ENCODE measurements around the gene PTCD2. TPM values are rescaled to one million over a fixed set of nuclear protein-coding genes. Genes with fewer than 3 reads are reported as not detected.
"Not testable (repeated sequence)": the region's sequence is repeated elsewhere in the genome, so short reads cannot be mapped to it uniquely, and the experiment has no call there.

PTCD2 gene
- total RNA-seq, 3 donors from 2014 or later: 11.6 to 14.1 (median 13.3) TPM

DNA sequence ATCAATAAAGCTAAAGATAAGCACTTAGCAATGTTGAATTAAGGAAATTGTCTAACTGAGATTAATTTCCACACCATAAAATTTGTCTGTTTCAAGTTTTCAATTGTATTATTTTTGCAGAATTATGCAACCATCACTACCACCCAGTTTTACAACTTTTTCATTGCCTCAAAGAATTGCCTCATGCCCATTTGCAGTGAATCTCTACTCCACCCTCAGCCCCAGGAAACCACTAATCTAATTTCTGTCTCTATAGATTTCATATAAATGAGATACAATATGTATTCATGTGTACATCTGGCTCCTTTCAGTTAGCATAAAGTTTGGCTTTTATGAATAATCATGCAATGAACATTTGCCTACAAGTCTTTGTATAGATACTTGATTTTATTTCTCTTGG lies 72.9 kb downstream of the PTCD2 start:
- H3K4me1 Mint-ChIP-seq (ENCODE audit: low read depth): no peaks in the 10 kb centered on the region
- no peaks in the 10 kb centered on the region for H3K9me3 Mint-ChIP-seq
- DNase-seq (no peak), ATAC-seq (no peak)
- no peak overlapping the region for H3K4me3 Mint-ChIP-seq
- H3K36me3 Mint-ChIP-seq (ENCODE audit: insufficient read depth): no peaks in the 10 kb centered on the region
- H3K27me3 Mint-ChIP-seq (ENCODE audit: low read depth): peaks cover 13% of the 10 kb centered on the region

DNA sequence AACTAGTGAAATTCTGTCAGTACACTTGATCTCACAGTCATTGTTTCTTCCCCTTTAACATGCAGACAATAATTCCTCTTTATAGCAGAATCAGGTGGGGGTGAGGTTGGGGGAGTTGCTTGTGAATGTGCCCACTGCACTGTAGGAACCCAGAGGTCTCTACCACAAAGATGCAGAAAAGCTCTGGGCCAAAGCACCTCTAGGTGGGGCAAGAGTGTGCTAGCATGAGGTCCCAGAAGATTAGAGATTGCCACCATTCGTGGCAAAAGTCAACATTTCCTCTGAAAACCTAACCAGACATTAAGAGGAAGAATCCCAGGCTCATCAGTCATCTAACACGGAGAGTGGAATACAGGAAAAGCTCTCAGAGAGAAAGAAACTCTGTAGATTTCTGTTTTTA lies 74.5 kb downstream of the PTCD2 start:
- Mint-ChIP-seq H3K4me1 (ENCODE audit: low read depth) (no peaks in the 10 kb centered on the region), H3K27me3 (ENCODE audit: low read depth) (peaks cover 17% of the 10 kb centered on the region), H3K36me3 (ENCODE audit: insufficient read depth) (no peaks in the 10 kb centered on the region), H3K9me3 (no peaks in the 10 kb centered on the region), H3K4me3 (no peak overlapping the region)
- ATAC-seq: no peak
- no peak for DNase-seq

DNA sequence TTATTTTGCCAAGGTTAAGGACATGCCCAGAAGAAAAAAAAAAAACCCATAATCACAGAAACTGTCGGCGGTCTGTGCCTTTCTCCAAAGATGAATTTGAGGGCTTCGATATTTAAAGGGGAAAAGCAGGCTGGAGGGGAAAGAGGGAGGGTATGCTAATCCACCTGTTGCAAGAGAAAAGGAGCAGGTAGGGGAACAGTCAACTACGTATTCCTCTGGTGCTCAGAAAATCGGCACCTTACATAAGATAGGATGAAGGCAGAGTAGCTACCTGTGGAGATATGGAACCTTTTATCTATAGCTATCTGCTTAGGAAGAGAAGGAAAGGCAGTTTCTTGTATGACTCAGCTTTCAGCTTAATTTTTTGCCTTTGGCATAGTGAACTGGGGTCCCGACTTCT lies 77.7 kb downstream of the PTCD2 start:
- no peak for DNase-seq
- Mint-ChIP-seq H3K27me3 (ENCODE audit: low read depth) (peaks cover 11% of the 10 kb centered on the region), H3K9me3 (peaks cover 15% of the 10 kb centered on the region), H3K4me1 (ENCODE audit: low read depth) (no peaks in the 10 kb centered on the region), H3K36me3 (ENCODE audit: insufficient read depth) (no peaks in the 10 kb centered on the region), H3K4me3 (no peak overlapping the region)
- no peak for ATAC-seq

DNA sequence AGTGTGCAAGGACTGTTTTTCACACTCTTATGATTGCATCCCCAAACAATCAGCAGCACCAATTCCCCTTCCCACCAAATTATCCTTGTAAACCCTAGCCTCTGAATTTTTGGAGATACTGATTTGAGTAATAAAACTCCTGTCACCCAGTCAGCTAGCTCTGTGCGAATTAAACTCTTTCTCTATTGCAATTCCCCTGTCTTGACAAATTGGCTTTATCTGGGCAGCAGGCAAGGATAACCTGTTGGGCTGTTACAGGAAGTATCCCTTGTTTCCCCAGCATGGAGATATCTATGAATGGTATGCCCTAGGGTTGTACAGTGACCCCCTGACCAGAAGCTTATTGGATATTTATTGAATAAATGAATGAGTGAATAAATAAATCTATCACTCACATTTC lies 80.8 kb downstream of the PTCD2 start:
- no peaks in the 10 kb centered on the region for H3K4me1 Mint-ChIP-seq (ENCODE audit: low read depth)
- peaks cover 13% of the 10 kb centered on the region for H3K27me3 Mint-ChIP-seq (ENCODE audit: low read depth)
- H3K36me3 Mint-ChIP-seq (ENCODE audit: insufficient read depth): peaks cover 1% of the 10 kb centered on the region
- H3K4me3 Mint-ChIP-seq: no peak overlapping the region
- no peak for DNase-seq
- ATAC-seq: no peak
- H3K9me3 Mint-ChIP-seq: peaks cover 15% of the 10 kb centered on the region

DNA sequence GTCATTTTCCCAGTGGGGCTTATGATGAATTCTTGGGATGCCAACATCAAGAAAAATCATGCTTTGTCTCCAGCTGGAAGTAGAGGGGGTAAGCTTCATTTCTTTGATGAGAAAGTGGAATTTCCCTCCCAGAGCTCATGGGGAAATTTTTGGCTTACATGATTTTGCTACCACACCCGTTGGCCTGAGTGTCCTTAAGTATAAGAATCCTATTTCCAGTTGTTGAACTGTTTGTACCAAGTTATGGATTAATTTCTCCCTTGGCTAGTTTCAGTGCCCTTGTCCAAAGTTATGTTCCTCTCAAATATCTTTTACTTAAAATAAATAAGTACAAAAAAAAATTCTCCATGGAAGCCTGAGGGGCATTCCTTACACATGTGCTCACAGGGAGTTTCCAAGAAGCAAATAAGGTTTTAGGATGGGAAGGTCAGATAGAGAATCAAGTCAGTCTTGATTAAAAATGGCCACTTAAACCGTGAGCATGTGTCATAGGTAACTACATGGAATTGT lies 82.3 kb downstream of the PTCD2 start:
- ATAC-seq (no peak), DNase-seq (no peak)
- Mint-ChIP-seq H3K4me1 (ENCODE audit: low read depth) (no peaks in the 10 kb centered on the region), H3K27me3 (ENCODE audit: low read depth) (peaks cover 11% of the 10 kb centered on the region), H3K4me3 (no peak overlapping the region), H3K36me3 (ENCODE audit: insufficient read depth) (peaks cover 1% of the 10 kb centered on the region), H3K9me3 (peaks cover 15% of the 10 kb centered on the region)

DNA sequence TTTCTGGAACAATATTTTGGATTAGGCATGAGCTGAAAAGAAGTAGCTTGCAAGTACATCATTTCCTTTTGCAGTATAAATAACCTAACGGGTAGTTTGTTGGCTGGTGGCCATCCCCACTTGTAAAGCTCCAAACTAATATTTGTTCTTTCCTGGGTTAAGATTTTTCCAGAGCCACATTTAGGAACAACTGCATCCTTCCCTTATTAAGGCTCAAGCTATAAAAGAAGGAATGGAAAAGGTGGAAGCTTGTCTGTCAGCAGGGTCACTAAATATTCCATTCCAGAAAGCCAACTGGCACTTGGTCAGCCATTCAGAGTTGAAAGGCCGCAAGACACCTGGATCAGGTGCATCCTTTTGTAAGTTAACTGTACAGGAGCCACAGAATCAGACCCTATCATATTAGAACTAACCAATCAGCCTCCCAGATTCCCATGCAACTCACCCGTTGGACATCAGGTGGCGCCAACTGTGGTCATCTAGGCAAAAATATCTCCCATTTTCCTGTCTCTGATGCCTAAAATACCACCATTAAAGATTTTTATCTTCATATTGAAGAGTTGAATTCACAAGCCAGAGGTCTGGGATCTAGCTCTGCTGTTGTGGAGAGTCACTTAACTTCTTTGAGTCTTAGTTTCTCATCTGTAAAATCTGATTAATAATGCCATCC lies 82.9 kb downstream of the PTCD2 start:
- no peak for DNase-seq
- no peak for ATAC-seq
- H3K4me3 Mint-ChIP-seq: no peak overlapping the region
- peaks cover 1% of the 10 kb centered on the region for H3K36me3 Mint-ChIP-seq (ENCODE audit: insufficient read depth)
- H3K27me3 Mint-ChIP-seq (ENCODE audit: low read depth): peaks cover 11% of the 10 kb centered on the region
- peaks cover 15% of the 10 kb centered on the region for H3K9me3 Mint-ChIP-seq
- H3K4me1 Mint-ChIP-seq (ENCODE audit: low read depth): no peaks in the 10 kb centered on the region

DNA sequence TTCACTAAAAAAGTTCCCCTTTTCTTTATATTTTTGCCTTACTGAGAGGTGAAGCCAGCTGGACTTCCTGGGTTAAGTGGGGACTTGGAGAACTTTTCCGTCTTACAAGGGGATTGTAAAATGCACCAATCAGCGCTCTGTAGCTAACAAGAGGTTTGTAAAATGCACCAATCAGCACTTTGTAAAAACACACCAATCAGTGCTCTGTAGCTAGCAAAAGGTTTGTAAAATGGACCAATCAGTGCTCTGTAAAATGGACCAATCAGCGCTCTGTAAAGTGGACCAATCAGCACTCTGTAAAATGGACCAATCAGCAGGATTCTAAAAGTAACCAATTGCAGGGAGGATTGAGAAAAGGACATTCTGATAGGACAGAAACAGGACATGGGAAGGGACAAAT lies 84.6 kb downstream of the PTCD2 start:
- not testable (repeated sequence) for H3K4me1 Mint-ChIP-seq (ENCODE audit: low read depth); H3K36me3 Mint-ChIP-seq (ENCODE audit: insufficient read depth); ATAC-seq; H3K27me3 Mint-ChIP-seq (ENCODE audit: low read depth); DNase-seq; H3K4me3 Mint-ChIP-seq
- H3K9me3 Mint-ChIP-seq: peaks cover 15% of the 10 kb centered on the region

DNA sequence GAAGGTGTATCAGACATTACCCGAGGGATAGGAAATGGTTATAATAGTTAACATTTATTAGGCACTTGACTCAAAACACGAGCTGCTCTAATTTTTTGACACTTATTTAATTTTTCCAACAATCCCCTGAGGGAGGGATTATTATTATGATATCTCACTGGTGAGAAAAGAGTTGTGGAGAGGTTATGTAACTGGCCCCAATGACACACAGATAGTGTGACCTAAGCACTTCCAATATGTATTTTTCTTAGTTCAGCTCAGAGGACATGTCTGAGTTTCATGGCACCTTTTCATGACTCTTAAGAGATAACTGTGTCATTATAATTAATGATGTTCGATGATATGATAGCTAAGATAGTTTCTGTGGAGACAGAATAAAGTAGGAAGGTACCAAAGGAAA lies 86.9 kb downstream of the PTCD2 start:
- Mint-ChIP-seq H3K27me3 (ENCODE audit: low read depth) (peaks cover 3% of the 10 kb centered on the region), H3K9me3 (peaks cover 3% of the 10 kb centered on the region), H3K4me1 (ENCODE audit: low read depth) (no peaks in the 10 kb centered on the region), H3K4me3 (no peak overlapping the region), H3K36me3 (ENCODE audit: insufficient read depth) (peaks cover 1% of the 10 kb centered on the region)
- no peak for ATAC-seq
- no peak for DNase-seq

DNA sequence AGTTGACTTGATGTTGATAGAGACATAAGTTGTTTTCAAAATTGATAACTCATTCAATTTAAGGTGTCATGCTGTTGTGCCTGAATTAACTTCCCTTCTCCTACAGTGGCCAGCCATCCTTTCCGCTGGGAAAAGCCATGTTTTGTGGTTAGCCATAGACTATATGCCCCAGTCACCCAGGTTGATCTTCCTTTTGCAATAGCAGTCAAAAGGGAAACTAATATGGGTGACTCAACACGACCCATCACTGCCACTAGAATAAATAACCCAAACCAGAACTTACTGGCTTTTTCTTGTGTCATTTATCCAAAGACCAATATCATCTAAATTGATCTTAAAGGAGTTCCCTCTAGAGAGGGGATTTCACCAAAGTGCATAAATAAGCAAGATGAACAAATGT lies 87.4 kb downstream of the PTCD2 start:
- Mint-ChIP-seq H3K27me3 (ENCODE audit: low read depth) (peaks cover 3% of the 10 kb centered on the region), H3K9me3 (no peaks in the 10 kb centered on the region), H3K4me1 (ENCODE audit: low read depth) (no peaks in the 10 kb centered on the region), H3K36me3 (ENCODE audit: insufficient read depth) (peaks cover 1% of the 10 kb centered on the region), H3K4me3 (no peak overlapping the region)
- DNase-seq (no peak), ATAC-seq (no peak)

DNA sequence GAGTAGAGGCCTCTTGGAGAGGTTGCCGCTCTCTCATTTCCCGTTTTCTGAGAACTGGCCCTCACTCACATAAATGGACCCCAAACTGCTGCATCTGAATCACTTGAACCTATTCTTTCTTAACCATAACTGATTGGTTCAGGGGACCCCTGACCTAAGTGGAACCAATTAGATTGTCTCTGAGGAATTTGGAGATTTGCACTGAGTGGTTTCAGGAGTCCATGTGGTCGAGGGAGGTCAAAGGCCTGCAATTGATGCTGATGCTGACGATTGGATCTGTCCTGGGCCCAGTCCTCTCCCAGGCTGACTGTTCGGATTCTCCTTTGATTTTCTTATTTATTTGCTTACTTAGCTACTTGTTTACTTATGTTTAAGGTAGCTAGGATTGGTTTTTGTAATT lies 88.0 kb downstream of the PTCD2 start:
- H3K4me1 Mint-ChIP-seq (ENCODE audit: low read depth): no peaks in the 10 kb centered on the region
- H3K4me3 Mint-ChIP-seq: no peak overlapping the region
- no peaks in the 10 kb centered on the region for H3K9me3 Mint-ChIP-seq
- ATAC-seq (no peak), DNase-seq (no peak)
- peaks cover 3% of the 10 kb centered on the region for H3K27me3 Mint-ChIP-seq (ENCODE audit: low read depth)
- peaks cover 1% of the 10 kb centered on the region for H3K36me3 Mint-ChIP-seq (ENCODE audit: insufficient read depth)

DNA sequence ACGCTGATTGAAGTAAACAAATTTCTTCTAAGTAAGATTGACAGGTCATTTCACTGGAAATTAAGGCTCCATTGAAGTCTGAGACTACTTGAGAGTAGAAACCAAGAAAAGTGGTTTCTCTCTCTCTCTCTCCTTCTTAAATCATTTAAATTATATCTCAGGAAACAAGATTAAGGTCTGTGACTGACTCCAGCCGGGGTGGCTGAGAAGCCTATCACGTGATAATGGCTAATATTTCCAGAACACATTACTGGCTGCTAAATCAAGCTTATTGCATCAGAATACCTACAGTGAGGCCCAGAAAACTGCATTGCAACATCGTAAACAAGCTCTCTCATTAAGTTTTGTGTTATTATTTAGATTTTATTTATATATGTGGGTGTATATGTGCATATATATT lies 88.4 kb downstream of the PTCD2 start:
- Mint-ChIP-seq H3K36me3 (ENCODE audit: insufficient read depth) (no peaks in the 10 kb centered on the region), H3K4me1 (ENCODE audit: low read depth) (no peaks in the 10 kb centered on the region), H3K4me3 (no peak overlapping the region), H3K9me3 (no peaks in the 10 kb centered on the region), H3K27me3 (ENCODE audit: low read depth) (peaks cover 2% of the 10 kb centered on the region)
- DNase-seq: no peak
- no peak for ATAC-seq

DNA sequence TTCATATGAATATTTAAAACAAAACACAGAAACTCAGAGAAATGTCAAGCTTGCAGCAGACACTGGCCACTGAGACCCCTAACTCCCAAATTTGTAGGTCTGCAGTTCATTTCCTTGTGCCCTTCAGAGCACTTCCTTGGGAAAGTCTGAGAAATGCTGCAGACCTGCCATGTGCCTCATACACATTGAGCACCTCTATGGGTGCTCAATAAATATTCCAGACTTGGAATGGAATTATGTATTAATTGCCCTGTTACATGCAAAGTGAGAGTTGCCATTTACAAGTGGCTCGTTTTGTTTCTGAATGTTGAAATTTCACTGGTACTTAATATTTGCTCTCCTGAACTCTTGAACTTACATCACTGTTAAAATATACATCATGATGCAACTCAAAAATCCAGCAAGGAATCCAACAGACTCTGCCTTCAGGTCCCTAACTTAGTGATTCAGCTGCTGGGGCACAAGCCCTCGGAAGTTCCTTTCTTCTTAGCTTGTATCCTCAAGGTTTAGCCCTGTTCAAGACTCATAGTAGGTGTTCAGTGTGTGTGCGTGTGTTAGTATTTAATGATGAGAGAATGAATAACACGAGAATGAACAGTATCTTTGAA lies 90.6 kb downstream of the PTCD2 start:
- ATAC-seq (no peak), DNase-seq (no peak)
- Mint-ChIP-seq H3K4me1 (ENCODE audit: low read depth) (no peaks in the 10 kb centered on the region), H3K27me3 (ENCODE audit: low read depth) (peaks cover 2% of the 10 kb centered on the region), H3K4me3 (no peak overlapping the region), H3K36me3 (ENCODE audit: insufficient read depth) (no peaks in the 10 kb centered on the region), H3K9me3 (no peaks in the 10 kb centered on the region)

DNA sequence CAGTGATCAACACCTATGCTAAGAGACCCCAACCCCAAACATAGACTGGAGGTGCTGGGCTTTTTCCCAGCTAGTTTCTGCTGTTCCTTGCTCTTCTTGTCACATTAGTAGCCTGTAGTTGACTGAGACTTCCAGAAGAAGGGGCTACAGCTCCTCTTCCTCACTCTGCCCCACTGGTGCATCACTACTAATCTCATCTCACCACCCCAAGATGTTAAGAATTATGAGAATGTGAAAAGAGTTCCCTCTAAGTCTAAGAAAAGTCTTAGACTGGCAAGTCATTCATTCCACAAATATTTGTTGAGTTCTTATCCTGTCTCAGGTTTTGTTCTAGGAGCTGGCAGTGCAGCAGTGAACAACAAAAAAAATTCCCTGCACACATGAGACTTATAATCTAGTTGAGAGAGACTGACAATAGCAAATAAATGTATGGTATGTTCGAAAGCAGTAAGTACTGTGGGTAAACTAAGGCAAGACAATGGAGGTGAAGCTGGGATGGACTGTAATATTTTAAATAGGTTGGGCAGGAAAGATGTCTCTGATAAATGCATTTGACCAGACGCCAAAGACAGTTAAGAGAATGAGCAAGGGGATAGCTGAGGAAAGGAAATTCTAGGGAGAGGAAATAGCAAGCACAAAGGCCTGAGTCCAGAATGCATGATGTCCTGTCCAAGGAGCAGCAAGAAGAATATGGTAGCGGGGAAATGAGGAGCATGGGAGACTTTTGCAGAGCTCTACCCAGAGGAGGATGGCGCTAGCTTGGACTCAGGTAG lies 92.3 kb downstream of the PTCD2 start:
- H3K9me3 Mint-ChIP-seq: no peaks in the 10 kb centered on the region
- no peaks in the 10 kb centered on the region for H3K36me3 Mint-ChIP-seq (ENCODE audit: insufficient read depth)
- DNase-seq (no peak), ATAC-seq (no peak)
- H3K27me3 Mint-ChIP-seq (ENCODE audit: low read depth): no peaks in the 10 kb centered on the region
- H3K4me1 Mint-ChIP-seq (ENCODE audit: low read depth): no peaks in the 10 kb centered on the region
- H3K4me3 Mint-ChIP-seq: no peak overlapping the region

DNA sequence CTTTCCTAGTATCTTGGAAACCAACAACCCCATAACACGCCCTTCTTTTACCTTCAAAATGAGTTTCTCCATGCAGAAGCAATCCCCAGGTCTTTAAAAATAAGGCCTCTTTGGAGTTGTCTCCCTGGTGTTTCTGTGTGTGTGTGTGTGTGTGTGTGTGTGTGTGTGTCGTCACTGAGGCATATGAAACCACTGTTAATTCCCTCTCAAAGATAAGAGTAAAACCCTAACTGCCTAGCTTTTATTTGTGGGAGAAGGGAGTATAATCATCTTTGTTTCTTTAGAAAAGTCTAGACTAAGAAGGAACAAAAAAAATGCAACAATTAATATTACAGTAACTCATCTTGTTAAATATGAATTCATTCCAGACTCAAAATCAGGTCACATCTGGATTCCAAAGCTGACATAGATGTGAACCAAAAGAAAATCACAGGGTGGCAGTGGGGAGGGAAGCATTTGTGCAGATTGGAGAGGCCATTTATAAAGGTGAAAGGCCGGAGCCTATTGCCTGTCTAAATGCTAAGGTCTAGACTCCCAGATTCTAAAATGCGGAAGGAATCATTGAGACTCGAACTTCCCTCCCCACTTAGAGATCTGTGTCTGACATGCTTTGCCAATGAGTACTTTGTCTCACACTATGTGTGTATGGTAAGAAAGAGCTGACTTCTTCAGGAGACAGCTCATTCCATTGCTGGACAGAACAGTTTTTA lies 95.6 kb downstream of the PTCD2 start:
- no peak for DNase-seq
- no peak for ATAC-seq
- H3K9me3 Mint-ChIP-seq: no peaks in the 10 kb centered on the region
- no peak overlapping the region for H3K4me3 Mint-ChIP-seq
- no peaks in the 10 kb centered on the region for H3K27me3 Mint-ChIP-seq (ENCODE audit: low read depth)
- H3K36me3 Mint-ChIP-seq (ENCODE audit: insufficient read depth): no peaks in the 10 kb centered on the region
- H3K4me1 Mint-ChIP-seq (ENCODE audit: low read depth): no peaks in the 10 kb centered on the region
